Measurements from ENCODE around the gene TSC2.
"Not testable (repeated sequence)": the region's sequence is repeated elsewhere in the genome, so short reads cannot be mapped to it uniquely, and the experiment has no call there.

TSC2 gene

DNA sequence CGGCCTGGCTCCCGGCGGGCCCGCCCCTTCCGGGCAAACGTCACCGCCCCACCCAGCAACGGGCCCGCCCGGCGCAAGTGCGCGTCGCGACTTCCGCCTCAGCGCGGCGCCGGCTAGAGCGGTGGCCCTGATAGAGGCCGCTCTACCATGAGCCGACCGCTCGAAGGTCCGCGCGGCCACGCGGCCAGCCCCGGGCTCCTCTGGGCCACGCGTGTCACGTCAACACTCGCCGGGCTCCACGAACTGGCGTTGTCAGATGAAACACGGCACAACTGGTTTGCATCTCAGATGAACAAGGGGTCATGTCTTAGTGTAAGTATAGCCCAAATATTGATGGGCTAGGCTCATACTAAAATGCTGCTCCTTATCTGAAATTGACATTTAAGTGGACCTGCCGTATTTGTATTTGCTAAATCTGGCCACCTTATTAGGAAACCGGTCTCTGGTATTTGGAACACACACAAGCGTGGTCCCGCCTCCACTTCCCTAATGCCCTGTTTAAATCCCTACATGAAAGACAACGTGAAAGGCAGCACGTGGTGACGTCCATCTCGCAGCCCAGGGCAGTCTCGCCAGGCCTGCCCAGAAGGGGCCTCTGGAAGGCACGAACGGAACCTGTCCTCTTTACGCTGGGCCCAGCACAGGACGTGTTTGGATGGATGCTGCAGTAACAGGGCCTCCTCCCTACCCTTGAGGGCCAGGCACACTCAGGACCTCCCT lies 37.8 kb upstream of the TSC2 start, which contains the start of gene ZNF598:
TSS of gene ZNF598 (minus strand) at position 31 of the 720 bp plus-strand sequence.
- no peak for DNase-seq (ENCODE audit: low read depth)

DNA sequence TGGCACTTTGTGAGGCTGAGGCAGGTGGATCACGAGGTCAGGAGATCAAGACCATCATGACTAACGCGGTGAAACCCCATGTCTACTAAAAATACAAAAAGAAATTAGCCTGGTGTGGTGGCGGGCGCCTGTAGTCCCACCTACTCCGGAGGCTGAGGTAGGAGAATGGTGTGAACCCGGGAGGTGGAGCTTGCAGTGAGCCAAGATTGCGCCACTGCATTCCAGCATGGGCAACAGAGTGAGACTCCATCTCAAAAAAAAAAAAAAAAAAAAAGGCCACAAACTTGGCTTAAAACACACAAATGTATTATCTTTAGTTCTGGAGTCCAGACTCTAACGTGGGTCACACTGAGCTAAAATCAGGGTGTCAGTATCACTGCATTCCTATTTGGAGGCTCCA lies 36.1 kb upstream of the TSC2 start:
- not testable (repeated sequence) for DNase-seq (ENCODE audit: low read depth)

DNA sequence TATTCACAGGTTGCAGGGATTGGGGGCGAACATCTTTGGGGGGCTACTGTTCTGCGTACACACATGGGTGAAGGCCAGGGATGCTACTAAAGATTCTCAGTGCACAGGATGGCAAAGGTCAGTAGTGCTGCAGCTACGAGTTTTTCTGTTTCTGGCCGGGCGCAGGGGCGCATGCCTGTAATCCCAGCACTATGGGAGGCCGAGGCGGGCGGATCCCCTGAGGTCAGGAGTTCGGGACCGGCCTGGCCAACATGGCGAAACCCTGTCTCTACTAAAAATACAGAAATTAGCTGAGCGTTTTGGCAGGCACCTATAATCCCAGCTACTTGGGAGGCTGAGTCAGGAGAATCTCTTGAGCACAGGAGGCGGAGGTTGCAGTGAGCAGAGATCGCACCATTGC lies 34.3 kb upstream of the TSC2 start:
- no peak for DNase-seq (ENCODE audit: low read depth)

DNA sequence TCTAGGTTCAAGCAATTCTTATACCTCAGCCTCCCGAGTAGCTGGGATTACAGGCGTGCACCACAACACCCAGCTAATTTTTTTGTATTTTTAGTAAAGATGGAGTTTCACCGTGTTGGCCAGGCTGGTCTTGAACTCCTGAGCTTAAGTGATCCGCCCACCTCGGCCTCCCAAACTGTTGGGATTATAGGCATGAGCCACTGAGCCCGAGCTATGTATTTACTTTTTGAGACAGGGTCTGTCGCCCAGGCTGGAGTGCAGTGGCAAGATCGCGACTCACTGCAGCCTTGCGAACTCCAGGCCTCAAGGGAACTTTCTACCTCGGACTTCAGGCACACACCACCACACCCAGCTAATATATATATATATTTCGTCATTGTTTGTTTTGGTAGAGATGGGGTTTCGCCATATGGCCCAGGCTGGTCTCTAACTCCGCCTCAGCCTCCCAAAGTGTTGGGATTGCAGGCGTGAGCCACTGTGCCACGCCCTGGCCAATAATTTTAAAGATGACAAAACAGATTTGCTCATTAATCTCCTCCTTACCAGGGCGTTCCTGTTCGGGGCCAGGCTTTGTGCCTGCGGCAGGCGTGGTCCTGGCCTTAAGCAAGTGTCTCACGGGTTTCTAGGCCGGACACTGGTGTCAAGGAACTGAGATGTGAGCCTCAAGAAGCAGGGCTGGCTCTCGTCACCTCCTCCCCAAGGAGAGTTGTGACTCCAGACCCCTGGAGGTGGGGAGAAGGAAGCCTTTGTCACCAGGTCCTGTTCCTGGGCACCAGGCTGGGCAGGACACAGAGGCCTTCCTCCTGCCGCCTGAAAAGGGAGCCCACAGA lies 32.5 kb upstream of the TSC2 start:
- DNase-seq (ENCODE audit: low read depth), result no peak

DNA sequence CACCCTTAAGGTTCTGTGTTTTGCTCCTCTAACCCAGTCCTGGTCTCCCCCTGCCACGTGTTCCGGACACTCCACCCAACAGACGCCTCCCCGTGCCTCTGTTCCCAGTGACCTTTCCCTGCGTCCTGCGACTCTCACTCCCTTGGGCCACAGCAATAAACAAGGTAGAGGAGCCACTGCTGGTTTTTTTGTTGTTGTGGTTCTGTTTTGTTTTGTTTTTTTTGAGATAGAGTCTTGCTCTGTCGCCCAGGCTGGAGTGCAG lies 31.9 kb upstream of the TSC2 start:
- DNase-seq (ENCODE audit: low read depth), result no peak

DNA sequence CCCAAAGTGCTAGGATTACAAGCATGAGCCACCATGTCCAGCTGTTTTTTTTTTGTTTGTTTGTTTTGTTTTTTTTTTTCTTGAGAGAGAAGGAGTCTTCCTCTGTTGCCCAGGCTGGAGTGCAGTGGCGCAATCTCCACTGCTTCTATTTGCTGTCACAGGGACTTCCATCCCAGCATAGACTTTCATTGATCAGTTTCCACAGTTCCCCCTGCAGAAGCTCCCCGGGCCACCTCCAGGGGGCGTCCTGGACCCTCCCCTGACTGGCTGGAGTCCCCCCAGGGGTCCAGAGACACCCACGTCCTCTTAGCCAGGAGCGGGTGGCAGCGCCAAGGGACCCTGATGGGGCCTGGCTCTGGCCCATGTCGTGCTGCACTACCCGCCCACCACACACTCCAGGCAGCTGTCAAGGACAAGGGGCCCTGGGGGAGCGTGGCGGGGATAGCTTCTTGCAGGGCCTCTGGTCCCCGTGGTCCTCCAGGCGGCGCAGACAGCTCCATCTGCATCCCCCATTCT lies 31.3 kb upstream of the TSC2 start:
- no peak for DNase-seq (ENCODE audit: low read depth)

DNA sequence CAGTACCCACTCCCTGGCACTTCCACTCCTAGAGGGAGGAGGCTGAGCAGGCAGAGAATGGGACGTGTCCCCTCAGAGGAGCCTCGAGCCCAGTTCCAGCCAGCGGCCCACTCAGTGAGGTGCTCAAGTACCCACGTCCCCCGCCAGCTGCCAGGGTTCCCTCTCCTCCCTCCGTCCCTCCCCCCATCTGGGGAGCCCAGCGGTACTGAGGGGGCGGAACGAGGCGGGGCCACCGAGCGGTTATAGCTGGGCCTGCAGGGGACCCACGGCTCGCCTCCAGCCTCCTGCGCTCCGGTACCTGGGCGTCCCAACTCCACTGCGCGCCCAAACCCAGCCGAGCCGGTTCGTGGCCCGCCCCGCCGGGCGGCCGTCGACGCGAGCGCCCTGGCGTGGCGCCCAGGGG lies 28.3 kb upstream of the TSC2 start, which contains the start of gene NPW:
TSS of gene NPW (plus strand) at position 268 of the 403 bp plus-strand sequence.
- DNase-seq (ENCODE audit: low read depth), result no peak

DNA sequence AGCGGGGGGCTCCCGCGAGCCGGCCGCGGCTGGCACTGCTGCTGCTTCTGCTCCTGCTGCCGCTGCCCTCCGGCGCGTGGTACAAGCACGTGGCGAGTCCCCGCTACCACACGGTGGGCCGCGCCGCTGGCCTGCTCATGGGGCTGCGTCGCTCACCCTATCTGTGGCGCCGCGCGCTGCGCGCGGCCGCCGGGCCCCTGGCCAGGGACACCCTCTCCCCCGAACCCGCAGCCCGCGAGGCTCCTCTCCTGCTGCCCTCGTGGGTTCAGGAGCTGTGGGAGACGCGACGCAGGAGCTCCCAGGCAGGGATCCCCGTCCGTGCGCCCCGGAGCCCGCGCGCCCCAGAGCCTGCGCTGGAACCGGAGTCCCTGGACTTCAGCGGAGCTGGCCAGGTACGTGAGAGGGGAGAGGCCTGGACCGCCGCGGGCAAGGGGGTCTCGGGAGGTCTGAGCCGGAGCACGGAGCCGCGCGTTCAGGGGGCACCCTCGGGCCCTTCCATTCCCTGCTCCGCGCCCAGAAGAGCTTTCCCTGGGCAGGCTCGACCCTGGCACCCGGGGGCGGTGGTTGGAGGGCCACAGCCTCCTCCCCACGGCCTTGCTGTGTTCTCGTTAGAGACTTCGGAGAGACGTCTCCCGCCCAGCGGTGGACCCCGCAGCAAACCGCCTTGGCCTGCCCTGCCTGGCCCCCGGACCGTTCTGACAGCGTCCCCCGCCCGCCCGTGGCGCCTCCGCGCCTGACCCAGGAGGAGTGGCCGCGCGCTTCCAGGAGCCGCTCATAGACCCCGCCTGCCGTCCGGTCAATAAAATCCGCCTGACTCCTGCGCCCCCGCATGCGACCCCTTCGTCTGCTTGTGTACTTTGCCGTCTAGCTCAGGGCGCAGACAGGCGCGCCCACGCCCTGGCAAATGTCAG lies 27.6 kb upstream of the TSC2 start:
- no peak for DNase-seq (ENCODE audit: low read depth)

DNA sequence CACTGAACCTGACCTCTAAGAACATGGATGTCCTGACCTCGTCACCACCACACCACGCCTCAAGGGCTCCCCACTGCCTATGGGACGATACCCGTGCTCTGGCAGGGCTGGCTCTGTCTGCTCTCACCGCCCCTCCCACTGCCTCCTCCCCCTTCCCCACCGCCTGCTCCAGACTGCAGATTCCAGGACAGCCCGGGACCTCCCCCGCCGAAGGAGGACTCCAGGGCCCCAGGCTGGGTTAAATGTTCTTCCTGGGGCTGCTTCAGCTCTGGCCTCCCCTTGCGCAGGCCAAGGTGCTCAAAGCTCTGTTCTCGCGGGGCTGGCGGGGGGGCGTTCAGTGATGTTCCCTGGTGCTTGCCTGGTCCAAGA lies 25.1 kb upstream of the TSC2 start:
- no peak for DNase-seq (ENCODE audit: low read depth)

DNA sequence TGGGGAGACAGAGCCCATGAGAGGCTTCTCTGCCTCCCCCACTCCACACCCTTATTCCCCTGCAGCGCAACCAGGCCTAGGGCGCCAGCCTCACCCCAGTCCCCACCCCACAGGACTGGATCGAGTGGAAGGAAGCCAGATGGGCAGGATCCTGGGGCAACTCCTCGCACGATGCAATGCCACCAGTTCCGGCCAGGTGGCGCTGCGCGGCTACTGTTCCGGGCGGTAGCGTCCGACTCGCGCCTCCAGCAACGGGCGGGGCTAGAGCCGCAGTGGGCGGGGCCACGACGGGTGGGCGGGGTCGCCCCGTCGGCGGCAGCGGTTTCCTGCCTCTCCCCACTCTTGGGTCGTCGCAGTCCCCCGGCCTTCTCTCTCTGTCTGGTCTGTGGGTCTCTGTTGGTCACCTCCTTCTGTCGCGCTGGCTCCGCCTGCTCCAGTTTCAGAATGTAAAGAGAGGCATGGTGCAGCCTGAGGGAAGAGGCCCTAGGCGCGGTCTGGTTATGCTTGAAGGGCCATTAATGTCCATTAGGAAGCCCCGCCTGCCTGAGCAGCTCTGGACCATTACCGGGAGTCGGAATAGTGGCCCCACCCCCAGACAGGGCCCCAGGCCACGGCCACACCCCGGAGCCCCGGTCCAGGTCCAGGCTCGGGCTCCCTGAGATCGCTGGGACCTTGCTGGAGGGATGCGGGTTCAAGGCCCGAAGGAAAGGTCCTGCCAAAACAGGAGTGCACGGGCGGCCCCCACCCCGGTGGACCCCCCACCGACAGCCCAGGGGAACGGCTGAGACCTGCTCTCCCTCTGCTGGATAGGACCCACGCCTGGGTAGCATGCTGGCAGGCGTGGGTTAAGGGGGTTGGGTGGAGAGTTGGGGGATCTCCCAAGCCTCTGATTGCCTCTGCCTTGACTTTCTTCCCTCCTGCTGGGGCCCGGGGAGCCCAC lies 24.4 kb upstream of the TSC2 start:
- DNase-seq (ENCODE audit: low read depth), result no peak

DNA sequence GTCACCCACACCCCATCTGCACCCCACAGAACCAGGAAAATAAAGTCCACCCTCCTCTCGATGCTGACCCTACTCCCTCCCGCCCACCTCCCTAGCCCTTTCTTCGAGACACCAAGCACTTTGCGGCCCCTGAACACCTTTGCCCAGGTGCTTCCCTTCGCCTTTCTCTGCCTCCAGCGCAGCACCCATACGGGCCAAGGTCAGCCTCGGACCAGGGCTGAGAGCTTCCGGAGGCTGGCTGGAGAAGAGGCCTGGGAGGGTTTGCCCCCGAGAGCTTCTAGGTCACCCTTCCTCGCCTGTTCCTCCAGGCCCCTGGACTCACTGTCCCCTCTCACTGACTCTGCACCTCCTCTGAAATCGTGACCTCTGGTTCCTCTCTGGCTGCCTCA lies 23.8 kb upstream of the TSC2 start:
- DNase-seq (ENCODE audit: low read depth), result no peak

DNA sequence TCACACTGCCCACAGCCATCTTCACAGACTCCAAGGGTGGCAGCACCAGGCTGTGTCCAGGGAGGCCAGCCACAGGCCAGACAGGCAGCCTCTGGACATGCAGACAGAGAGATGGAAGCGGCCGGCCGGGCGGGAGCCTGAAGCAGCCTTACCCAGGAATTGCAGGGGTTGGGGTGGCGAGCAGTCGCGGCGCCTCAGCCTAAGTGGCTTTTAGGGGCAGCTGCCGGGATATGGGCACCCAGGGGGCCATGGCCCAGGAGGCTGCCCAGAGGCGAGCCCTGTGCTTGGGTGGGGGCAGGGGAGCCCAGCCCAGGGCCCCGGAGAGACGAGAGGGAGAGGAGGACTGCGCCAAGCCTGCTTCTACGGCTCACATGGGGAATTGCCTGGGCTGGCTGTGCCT lies 22.5 kb upstream of the TSC2 start:
- DNase-seq (ENCODE audit: low read depth), result no peak

DNA sequence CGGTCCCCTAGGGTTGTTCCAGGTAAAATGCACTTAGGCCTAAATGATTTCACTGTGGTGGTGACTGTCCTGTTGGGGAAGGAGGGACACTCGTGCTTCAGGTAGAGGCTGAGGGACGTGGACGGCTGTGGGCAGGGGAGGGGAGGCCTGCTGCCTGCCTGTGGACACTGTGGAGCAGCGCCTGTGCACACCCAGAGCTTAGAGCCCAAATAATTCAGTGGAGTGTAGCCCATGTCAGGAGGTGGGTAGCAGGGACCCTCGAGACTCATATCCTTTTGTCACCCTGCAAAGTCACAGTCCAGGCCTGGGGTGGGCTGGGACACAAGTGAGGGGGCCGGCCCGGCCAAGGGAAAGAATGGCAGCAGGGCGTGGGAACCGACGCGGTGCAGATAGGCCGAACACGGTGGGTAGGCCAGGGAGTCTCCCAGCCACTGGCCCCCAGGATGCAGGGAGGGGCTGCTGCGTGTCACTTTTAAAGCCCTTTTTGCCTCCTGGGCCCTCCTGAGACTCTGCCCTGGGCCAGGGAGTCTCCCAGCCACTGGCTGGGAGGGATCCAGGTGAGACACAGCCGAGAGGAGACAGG lies 21.8 kb upstream of the TSC2 start:
- no peak for DNase-seq (ENCODE audit: low read depth)

DNA sequence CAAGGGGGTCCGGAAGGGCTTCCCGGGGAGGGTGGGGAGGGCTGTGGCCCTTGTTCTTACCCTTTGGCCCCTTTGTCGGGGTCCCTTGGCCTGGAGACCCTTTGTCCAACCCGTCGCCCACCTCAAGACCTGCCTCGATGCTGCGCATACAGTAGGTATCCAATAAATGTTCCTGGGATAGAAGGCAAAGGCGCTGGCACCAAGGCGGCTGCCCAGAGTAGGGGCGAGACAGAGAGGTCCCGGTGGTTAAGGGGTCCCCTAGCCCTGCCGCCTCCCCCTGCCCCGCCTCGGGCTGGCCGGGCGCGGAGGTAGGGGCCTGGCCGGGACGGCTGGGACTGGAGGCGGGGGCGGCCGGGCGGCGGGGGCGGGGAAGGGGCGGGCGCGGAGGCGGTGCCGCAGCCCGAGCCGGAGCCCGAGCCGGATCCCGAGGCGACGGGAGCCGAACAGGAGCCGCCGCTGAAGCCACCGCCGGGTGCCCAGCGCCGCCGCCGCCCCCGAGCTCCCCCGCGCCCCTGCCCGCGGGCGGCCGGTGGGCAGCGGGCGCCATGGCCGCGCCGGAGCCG lies 21.2 kb upstream of the TSC2 start, which contains the start of gene NHERF2:
TSS of gene NHERF2 (plus strand) at position 442 of the 563 bp plus-strand sequence. CDS start at position 546, 104 bp downstream.
- no peak for DNase-seq (ENCODE audit: low read depth)

DNA sequence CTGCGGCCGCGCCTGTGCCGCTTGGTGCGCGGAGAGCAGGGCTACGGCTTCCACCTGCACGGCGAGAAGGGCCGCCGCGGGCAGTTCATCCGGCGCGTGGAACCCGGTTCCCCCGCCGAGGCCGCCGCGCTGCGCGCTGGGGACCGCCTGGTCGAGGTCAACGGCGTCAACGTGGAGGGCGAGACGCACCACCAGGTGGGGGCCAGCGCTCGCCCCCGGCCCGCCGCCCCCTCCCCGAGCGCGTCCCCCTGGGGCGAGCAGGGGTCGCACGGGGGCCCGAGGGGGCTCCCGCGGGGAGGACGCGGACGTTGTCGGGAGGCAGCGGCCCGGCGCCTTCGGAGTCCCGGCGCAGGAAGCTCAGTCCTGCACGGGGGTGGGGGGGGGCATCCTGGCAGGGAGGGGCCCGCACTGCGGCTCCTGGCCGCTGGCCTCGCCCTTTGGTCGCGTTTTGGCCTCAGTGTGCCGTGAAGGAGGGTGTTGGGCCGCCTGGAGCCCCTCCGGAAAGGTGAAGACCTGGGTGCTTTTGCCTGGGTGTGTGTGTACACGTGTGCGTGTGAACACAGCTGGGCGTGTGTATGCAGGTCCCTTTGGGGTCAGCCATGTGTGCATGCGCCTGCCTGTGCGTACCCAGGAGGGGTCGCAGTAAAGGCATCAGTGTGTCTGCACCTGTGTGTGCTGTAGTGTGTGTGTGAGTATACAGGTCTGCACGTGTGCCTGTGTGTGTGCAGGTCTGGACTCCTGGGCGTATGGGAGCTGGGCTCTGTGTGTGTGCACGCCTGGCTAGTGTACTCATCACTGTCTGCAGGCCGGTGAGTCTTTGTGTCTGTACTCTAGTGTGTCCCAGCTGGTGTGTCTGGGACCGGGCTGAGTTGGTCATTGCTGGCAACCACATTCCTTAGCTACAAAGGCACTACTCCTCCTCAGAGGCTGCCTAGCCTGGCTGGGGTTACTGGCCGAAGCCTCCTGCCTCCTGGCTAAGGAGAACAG lies 20.5 kb upstream of the TSC2 start:
- DNase-seq (ENCODE audit: low read depth), result no peak

DNA sequence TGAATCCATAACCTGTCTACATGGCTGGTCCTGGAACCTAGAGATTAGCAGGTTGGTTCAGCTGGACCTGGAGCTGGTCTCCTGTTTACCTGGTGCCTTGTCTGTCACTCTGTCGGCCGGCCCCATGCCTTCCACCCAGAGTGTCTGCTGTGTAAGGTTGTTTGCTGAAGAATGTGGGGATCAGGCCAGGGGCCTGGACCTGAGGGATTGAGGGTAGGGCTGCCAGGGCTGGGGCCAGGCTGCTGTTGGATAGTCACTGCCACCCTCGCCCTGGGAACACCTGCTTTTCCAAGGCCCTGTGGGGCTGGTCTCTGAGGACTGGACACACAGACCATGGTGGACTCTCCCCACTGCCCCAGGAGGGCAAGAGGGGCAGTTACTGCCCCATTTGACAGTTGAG lies 19.6 kb upstream of the TSC2 start:
- no peak for DNase-seq (ENCODE audit: low read depth)

DNA sequence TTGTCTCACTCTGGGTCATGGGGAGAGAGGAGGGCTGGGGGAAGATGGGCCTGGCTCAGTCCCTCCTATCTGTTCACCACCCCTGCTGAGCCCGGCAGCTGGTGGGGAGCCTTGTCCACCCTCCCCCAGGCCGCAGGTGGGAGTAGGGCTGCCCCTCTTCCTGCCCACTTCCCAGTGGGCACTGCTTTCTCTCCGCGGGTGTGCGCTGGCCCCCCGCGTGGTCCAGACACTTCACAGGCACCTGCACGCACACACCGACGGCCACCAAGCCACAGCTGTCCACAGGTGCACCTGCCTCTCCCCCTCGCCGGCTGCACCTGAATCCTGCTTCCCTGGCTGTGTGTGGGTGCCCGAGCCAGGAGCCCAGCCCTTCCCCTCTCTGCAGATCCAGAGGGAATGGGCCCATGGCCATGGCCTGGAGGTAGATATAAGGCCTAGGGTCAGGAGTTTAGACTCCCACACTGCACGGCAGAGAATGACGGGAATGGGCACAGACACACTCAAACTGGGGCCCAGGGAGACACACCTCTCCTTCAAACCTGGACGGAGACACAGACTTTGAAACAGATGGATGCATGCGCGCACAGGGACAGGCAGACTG lies 19.1 kb upstream of the TSC2 start:
- DNase-seq (ENCODE audit: low read depth), result no peak

DNA sequence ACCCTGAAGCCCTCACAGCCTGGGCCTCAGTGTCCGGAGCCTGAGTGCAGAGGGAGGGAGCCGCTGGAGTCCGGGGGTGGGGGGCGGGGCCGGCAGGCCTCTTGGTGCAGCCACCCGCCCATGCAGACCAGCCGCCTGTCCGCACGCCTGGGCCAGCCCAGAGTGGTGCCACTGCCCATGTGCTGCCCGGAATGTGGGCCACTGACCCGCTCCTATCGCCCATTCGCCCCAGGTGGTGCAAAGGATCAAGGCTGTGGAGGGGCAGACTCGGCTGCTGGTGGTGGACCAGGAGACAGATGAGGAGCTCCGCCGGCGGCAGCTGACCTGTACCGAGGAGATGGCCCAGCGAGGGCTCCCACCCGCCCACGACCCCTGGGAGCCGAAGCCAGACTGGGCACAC lies 18.4 kb upstream of the TSC2 start:
- DNase-seq (ENCODE audit: low read depth), result no peak

DNA sequence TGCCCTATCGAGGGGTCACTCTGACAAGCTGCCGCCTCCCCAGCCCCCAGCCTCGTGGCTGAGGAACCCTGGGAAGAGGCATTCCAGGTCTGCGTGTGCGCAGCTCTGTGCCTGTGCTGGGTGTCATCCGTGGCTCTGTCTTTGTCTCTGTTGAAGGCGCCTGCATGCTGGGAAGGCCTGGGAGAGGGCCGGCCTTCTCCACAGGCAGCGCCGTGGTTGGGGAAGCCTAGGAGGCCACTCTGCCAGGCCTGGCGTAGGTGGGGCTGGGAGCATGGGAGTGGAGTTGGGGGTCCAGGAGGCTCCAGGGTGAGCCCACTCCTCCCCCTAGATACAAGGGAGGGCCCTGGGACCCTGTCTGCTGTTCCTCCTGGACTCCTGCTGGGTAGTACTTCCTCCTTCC lies 17.7 kb upstream of the TSC2 start:
- no peak for DNase-seq (ENCODE audit: low read depth)

All from GM04503 (cell line).